Liver (tissue), 9 donors: ENCODE data around the gene SOX6. TPM values are rescaled to one million over a fixed set of nuclear protein-coding genes. Genes with fewer than 3 reads are reported as not detected.

Experiments used
- DNase-seq: peaks from one replicate; pipeline ENCODE4 v3.0.0-alpha.2; 2017; ENCODE audit warnings: low spot score
- H3K27ac ChIP-seq, 2 donors: one replicate each; pipeline ENCODE4 v1.7.0; 2013; ENCODE audit warnings: inconsistent platforms in 2 of 2, low read length in 2 of 2, control low read depth in 1 of 2, low read depth in 1 of 2, mild to moderate bottlenecking in 1 of 2
- H3K27me3 ChIP-seq, 4 donors: one replicate each; pipeline versions ENCODE4 v1.6.1 to v1.7.0; 2013; ENCODE audit warnings: low read length in 3 of 4, inconsistent platforms in 1 of 4, mild to moderate bottlenecking in 1 of 4, moderate library complexity in 1 of 4; ENCODE audit not compliant: control insufficient read depth in 4 of 4, insufficient read depth in 4 of 4
- H3K36me3 ChIP-seq, 4 donors: one replicate each; pipeline versions ENCODE4 v1.6.1 to v1.7.0; 2013; ENCODE audit warnings: low read length in 3 of 4, mild to moderate bottlenecking in 3 of 4, low read depth in 1 of 4, moderate library complexity in 1 of 4; ENCODE audit not compliant: control insufficient read depth in 4 of 4, insufficient read depth in 3 of 4
- H3K4me1 ChIP-seq, 4 donors: one replicate each; pipeline versions ENCODE4 v1.6.1 to v1.7.0; 2013; ENCODE audit warnings: low read length in 3 of 4, mild to moderate bottlenecking in 3 of 4, moderate library complexity in 1 of 4; ENCODE audit not compliant: control insufficient read depth in 4 of 4, insufficient read depth in 4 of 4
- H3K4me3 ChIP-seq, 3 donors: one replicate each; pipeline versions ENCODE4 v1.6.1 to v1.7.0; 2013; ENCODE audit warnings: low read length in 3 of 3, control low read depth in 1 of 3, low read depth in 1 of 3, mild to moderate bottlenecking in 1 of 3
- H3K9ac ChIP-seq, 2 donors: one replicate each; pipeline ENCODE4 v1.7.0; 2013; ENCODE audit warnings: low read length in 2 of 2, mild to moderate bottlenecking in 2 of 2, moderate library complexity in 2 of 2, control low read depth in 1 of 2, low read depth in 1 of 2
- H3K9me3 ChIP-seq, 4 donors: one replicate each; pipeline versions ENCODE4 v1.6.1 to v1.7.0; 2013; ENCODE audit warnings: low read length in 3 of 4; ENCODE audit not compliant: control insufficient read depth in 4 of 4
- EGR1 ChIP-seq, 2 donors: IDR thresholded peaks; 2 replicates each; pipeline ENCODE4 v1.6.1; 2016 to 2018; ENCODE audit warnings: antibody characterized with exemption in 2 of 2, low read depth in 2 of 2
- FOXA1 ChIP-seq: IDR thresholded peaks from 2 replicates; pipeline ENCODE4 v1.6.1; 2016; ENCODE audit warnings: antibody characterized with exemption
- FOXA2 ChIP-seq: IDR thresholded peaks from 2 replicates; pipeline ENCODE4 v1.6.1; 2016; ENCODE audit warnings: antibody characterized with exemption
- GABPA ChIP-seq, 2 donors: IDR thresholded peaks in 1 of 2; conservative IDR thresholded peaks in 1 of 2; 2 replicates each; pipeline ENCODE4 v1.6.1; 2016; ENCODE audit warnings: antibody characterized with exemption in 2 of 2, mild to moderate bottlenecking in 1 of 2, moderate library complexity in 1 of 2
- HNF4A ChIP-seq, 2 donors: conservative IDR thresholded peaks; 2 replicates each; pipeline ENCODE4 v1.6.1; 2016; ENCODE audit warnings: antibody characterized with exemption in 2 of 2, mild to moderate bottlenecking in 2 of 2
- HNF4G ChIP-seq: IDR thresholded peaks from 2 replicates; pipeline ENCODE4 v1.6.1; 2016; ENCODE audit warnings: antibody characterized with exemption
- JUND ChIP-seq, 2 donors: IDR thresholded peaks; 2 replicates each; pipeline ENCODE4 v1.6.1; 2016; ENCODE audit warnings: antibody characterized with exemption in 2 of 2
- NR2F2 ChIP-seq: IDR thresholded peaks from 2 replicates; pipeline ENCODE4 v1.6.1; 2016; ENCODE audit warnings: antibody characterized with exemption
- RAD21 ChIP-seq, 2 donors: IDR thresholded peaks; 2 replicates each; pipeline ENCODE4 v1.6.1; 2016; ENCODE audit warnings: antibody characterized with exemption in 2 of 2, mild to moderate bottlenecking in 2 of 2
- RXRA ChIP-seq, 2 donors: IDR thresholded peaks; 2 replicates each; pipeline ENCODE4 v1.6.1; 2017 to 2018; ENCODE audit warnings: antibody characterized with exemption in 2 of 2, mild to moderate bottlenecking in 1 of 2
- SP1 ChIP-seq: IDR thresholded peaks from 2 replicates; pipeline ENCODE4 v1.6.1; 2018; ENCODE audit warnings: antibody characterized with exemption, mild to moderate bottlenecking
- TAF1 ChIP-seq: conservative IDR thresholded peaks from 2 replicates; pipeline ENCODE4 v1.6.1; 2016; ENCODE audit warnings: antibody characterized with exemption, mild to moderate bottlenecking
- YY1 ChIP-seq: IDR thresholded peaks from 2 replicates; pipeline ENCODE4 v1.6.1; 2016; ENCODE audit warnings: antibody characterized with exemption, mild to moderate bottlenecking
- WGBS: extraction: QIAGEN DNeasy Blood & Tissue Kit; methylation state at CpG from one replicate; pipeline ENCODE4 v1.1.7; 2013; 5-methylcytosine and 5-hydroxymethylcytosine counted together
- polyA plus RNA-seq, 2 donors: library from polyadenylated mRNA; stranded (reverse) in 1 of 2; unstranded in 1 of 2; fragments of 200-250 nt in 1 of 2; fragments of >200 nt in 1 of 2; fragmentation: Nextera tagmentation in 1 of 2; extraction: Ambion mirVana in 1 of 2; gene quantifications; one replicate each; pipeline versions ENCODE4 v1.2.1 to v1.2.3, GENCODE V29; 2013 to 2015
- total RNA-seq, 2 donors: library from RNA; depleted of rRNA; stranded (reverse); fragments of >200 nt; gene quantifications; one replicate each; pipeline ENCODE4 v1.2.3, GENCODE V29; 2014
- TF ChIP-seq, protein P1 (sequence below): IDR thresholded peaks from 2 replicates; pipeline ENCODE4 v1.6.1; 2016; ENCODE audit warnings: antibody characterized with exemption
- TF ChIP-seq, protein P2 (sequence below): IDR thresholded peaks from 2 replicates; pipeline ENCODE4 v1.6.1; 2016; ENCODE audit warnings: antibody characterized with exemption, mild to moderate bottlenecking
- TF ChIP-seq, protein P3 (sequence below): IDR thresholded peaks from 2 replicates; pipeline ENCODE4 v1.6.1; 2016; ENCODE audit warnings: antibody characterized with exemption
- TF ChIP-seq, protein P4 (sequence below): fragments of 150-350 bp; IDR thresholded peaks from 2 replicates; pipeline ENCODE4 v1.5.1; 2017; ENCODE audit warnings: improper control_type of control experiment, low read depth, low read length; ENCODE audit not compliant: missing input control
- TF ChIP-seq, protein P5 (sequence below): IDR thresholded peaks from 2 replicates; pipeline ENCODE4 v1.6.1; 2016; ENCODE audit warnings: antibody characterized with exemption
- donor health status: healthy.
- donor health status: healthy.
- donor health status: healthy.
- donor health status: healthy.
- donor health status: healthy.

The SOX6 gene
- total and polyA plus RNA-seq, 4 donors: 2.4 to 111 (median 14.8) TPM

DNA sequence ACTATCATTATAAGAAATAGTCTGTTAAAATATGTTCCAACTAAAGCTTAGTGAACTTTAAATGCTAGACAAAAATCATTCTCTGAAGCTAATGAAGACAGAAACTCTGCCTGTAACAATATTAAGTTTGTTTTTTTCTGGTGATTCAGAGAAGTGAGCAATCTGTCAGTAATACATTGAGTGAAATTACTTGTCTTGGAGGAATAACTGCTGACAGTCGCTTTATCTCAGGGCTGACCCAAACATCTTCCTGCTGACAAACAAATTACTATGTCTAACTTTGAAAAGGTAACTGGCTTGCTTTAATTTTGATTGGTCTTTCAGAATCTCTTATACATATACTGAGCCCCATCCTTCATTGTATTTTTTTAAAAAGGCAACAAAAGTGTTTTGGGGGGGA lies 264.5 kb downstream of the SOX6 start:
- Histone ChIP-seq H3K9me3 (no peaks in the 10 kb centered on the region), H3K4me3 (no peak overlapping the region), H3K27ac (no peak overlapping the region), H3K27me3 (no peaks in the 10 kb centered on the region), H3K36me3 (no peaks in the 10 kb centered on the region), H3K9ac (no peak overlapping the region), H3K4me1 (peaks cover 0 to 17% (median 5%) of the 10 kb centered on the region in 4 donors)
- no peak for DNase-seq
- TF ChIP-seq, protein P1, sequence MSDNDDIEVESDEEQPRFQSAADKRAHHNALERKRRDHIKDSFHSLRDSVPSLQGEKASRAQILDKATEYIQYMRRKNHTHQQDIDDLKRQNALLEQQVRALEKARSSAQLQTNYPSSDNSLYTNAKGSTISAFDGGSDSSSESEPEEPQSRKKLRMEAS: no peak
- TF ChIP-seq, protein P2, sequence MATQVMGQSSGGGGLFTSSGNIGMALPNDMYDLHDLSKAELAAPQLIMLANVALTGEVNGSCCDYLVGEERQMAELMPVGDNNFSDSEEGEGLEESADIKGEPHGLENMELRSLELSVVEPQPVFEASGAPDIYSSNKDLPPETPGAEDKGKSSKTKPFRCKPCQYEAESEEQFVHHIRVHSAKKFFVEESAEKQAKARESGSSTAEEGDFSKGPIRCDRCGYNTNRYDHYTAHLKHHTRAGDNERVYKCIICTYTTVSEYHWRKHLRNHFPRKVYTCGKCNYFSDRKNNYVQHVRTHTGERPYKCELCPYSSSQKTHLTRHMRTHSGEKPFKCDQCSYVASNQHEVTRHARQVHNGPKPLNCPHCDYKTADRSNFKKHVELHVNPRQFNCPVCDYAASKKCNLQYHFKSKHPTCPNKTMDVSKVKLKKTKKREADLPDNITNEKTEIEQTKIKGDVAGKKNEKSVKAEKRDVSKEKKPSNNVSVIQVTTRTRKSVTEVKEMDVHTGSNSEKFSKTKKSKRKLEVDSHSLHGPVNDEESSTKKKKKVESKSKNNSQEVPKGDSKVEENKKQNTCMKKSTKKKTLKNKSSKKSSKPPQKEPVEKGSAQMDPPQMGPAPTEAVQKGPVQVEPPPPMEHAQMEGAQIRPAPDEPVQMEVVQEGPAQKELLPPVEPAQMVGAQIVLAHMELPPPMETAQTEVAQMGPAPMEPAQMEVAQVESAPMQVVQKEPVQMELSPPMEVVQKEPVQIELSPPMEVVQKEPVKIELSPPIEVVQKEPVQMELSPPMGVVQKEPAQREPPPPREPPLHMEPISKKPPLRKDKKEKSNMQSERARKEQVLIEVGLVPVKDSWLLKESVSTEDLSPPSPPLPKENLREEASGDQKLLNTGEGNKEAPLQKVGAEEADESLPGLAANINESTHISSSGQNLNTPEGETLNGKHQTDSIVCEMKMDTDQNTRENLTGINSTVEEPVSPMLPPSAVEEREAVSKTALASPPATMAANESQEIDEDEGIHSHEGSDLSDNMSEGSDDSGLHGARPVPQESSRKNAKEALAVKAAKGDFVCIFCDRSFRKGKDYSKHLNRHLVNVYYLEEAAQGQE: no peak
- TF ChIP-seq HNF4G: no peak
- TF ChIP-seq SP1: no peak
- TF ChIP-seq YY1: no peak
- TF ChIP-seq JUND (IDR thresholded peaks at IDR 0.05): no peak
- TF ChIP-seq, protein P3, sequence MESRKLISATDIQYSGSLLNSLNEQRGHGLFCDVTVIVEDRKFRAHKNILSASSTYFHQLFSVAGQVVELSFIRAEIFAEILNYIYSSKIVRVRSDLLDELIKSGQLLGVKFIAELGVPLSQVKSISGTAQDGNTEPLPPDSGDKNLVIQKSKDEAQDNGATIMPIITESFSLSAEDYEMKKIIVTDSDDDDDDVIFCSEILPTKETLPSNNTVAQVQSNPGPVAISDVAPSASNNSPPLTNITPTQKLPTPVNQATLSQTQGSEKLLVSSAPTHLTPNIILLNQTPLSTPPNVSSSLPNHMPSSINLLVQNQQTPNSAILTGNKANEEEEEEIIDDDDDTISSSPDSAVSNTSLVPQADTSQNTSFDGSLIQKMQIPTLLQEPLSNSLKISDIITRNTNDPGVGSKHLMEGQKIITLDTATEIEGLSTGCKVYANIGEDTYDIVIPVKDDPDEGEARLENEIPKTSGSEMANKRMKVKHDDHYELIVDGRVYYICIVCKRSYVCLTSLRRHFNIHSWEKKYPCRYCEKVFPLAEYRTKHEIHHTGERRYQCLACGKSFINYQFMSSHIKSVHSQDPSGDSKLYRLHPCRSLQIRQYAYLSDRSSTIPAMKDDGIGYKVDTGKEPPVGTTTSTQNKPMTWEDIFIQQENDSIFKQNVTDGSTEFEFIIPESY: no peak
- TF ChIP-seq, protein P4, sequence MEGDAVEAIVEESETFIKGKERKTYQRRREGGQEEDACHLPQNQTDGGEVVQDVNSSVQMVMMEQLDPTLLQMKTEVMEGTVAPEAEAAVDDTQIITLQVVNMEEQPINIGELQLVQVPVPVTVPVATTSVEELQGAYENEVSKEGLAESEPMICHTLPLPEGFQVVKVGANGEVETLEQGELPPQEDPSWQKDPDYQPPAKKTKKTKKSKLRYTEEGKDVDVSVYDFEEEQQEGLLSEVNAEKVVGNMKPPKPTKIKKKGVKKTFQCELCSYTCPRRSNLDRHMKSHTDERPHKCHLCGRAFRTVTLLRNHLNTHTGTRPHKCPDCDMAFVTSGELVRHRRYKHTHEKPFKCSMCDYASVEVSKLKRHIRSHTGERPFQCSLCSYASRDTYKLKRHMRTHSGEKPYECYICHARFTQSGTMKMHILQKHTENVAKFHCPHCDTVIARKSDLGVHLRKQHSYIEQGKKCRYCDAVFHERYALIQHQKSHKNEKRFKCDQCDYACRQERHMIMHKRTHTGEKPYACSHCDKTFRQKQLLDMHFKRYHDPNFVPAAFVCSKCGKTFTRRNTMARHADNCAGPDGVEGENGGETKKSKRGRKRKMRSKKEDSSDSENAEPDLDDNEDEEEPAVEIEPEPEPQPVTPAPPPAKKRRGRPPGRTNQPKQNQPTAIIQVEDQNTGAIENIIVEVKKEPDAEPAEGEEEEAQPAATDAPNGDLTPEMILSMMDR: no peak
- TF ChIP-seq EGR1 (IDR thresholded peaks at IDR 0.05; ENCODE audit: low read depth in 2 of 2): no peak
- no peak for TF ChIP-seq FOXA2
- TF ChIP-seq GABPA (IDR thresholded peaks at IDR 0.05 in 1 of 2, conservative IDR thresholded peaks at IDR 0.05 in 1 of 2): no peak
- no peak for TF ChIP-seq RAD21 (IDR thresholded peaks at IDR 0.05)
- TF ChIP-seq FOXA1: no peak
- TF ChIP-seq NR2F2: no peak
- TF ChIP-seq, protein P5, sequence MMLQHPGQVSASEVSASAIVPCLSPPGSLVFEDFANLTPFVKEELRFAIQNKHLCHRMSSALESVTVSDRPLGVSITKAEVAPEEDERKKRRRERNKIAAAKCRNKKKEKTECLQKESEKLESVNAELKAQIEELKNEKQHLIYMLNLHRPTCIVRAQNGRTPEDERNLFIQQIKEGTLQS: no peak
- TF ChIP-seq HNF4A (conservative IDR thresholded peaks at IDR 0.05): no peak
- no peak for TF ChIP-seq RXRA (IDR thresholded peaks at IDR 0.05)
- TF ChIP-seq TAF1: no peak
- 88% methylated on average over 1 of the region's 1 CpG for whole genome bisulfite sequencing
